Measurements from ENCODE around the gene COLEC12. TPM values are rescaled to one million over a fixed set of nuclear protein-coding genes. Genes with fewer than 3 reads are reported as not detected.

The COLEC12 gene
- total and polyA plus RNA-seq, 2 experiments from 2014 or later = 61.1 to 69.0 TPM

- H3K27me3 ChIP-seq = no peaks in the 10 kb centered on the region
- peaks cover 15% of the 10 kb centered on the region for H3K4me1 ChIP-seq (ENCODE audit: low read depth)
- H3K27ac ChIP-seq = no peak overlapping the region
- H3K4me3 ChIP-seq = no peak overlapping the region
- H3K36me3 ChIP-seq = no peaks in the 10 kb centered on the region
- DNase-seq (ENCODE audit: low read depth in 1 of 2, low spot score in 1 of 2) = no peak
- TF ChIP-seq, protein P1, sequence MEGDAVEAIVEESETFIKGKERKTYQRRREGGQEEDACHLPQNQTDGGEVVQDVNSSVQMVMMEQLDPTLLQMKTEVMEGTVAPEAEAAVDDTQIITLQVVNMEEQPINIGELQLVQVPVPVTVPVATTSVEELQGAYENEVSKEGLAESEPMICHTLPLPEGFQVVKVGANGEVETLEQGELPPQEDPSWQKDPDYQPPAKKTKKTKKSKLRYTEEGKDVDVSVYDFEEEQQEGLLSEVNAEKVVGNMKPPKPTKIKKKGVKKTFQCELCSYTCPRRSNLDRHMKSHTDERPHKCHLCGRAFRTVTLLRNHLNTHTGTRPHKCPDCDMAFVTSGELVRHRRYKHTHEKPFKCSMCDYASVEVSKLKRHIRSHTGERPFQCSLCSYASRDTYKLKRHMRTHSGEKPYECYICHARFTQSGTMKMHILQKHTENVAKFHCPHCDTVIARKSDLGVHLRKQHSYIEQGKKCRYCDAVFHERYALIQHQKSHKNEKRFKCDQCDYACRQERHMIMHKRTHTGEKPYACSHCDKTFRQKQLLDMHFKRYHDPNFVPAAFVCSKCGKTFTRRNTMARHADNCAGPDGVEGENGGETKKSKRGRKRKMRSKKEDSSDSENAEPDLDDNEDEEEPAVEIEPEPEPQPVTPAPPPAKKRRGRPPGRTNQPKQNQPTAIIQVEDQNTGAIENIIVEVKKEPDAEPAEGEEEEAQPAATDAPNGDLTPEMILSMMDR (IDR thresholded peaks at IDR 0.05; ENCODE audit: low read depth, low read length) = no peak
- no peaks in the 10 kb centered on the region for H3K9me3 ChIP-seq (ENCODE audit: low read depth)
These were observed 2.8 kb downstream of the COLEC12 start for GRCh38 chr18:497688-498087.

- Histone ChIP-seq H3K4me3 (no peak overlapping the region), H3K4me1 (ENCODE audit: low read depth) (peaks cover 21% of the 10 kb centered on the region), H3K27ac (peak overlapping the region; percentile 60), H3K9me3 (ENCODE audit: low read depth) (no peaks in the 10 kb centered on the region), H3K36me3 (no peaks in the 10 kb centered on the region), H3K27me3 (no peaks in the 10 kb centered on the region)
- DNase-seq (ENCODE audit: low read depth in 1 of 2, low spot score in 1 of 2) = no peak
- TF ChIP-seq, protein P1 (IDR thresholded peaks at IDR 0.05; ENCODE audit: low read depth, low read length) = no peak
These were observed 5.0 kb downstream of the COLEC12 start for GRCh38 chr18:495452-495851.

GRCh38 chr18:495017-495416 is 5.5 kb downstream of the COLEC12 start:
- TF ChIP-seq, protein P1 (IDR thresholded peaks at IDR 0.05; ENCODE audit: low read depth, low read length) = no peak
- no peaks in the 10 kb centered on the region for H3K36me3 ChIP-seq
- H3K4me3 ChIP-seq = no peak overlapping the region
- H3K27ac ChIP-seq = peak overlapping the region; percentile 60
- peaks cover 25% of the 10 kb centered on the region for H3K4me1 ChIP-seq (ENCODE audit: low read depth)
- no peaks in the 10 kb centered on the region for H3K27me3 ChIP-seq
- no peak for DNase-seq (ENCODE audit: low read depth in 1 of 2, low spot score in 1 of 2)
- H3K9me3 ChIP-seq (ENCODE audit: low read depth) = no peaks in the 10 kb centered on the region

DNA sequence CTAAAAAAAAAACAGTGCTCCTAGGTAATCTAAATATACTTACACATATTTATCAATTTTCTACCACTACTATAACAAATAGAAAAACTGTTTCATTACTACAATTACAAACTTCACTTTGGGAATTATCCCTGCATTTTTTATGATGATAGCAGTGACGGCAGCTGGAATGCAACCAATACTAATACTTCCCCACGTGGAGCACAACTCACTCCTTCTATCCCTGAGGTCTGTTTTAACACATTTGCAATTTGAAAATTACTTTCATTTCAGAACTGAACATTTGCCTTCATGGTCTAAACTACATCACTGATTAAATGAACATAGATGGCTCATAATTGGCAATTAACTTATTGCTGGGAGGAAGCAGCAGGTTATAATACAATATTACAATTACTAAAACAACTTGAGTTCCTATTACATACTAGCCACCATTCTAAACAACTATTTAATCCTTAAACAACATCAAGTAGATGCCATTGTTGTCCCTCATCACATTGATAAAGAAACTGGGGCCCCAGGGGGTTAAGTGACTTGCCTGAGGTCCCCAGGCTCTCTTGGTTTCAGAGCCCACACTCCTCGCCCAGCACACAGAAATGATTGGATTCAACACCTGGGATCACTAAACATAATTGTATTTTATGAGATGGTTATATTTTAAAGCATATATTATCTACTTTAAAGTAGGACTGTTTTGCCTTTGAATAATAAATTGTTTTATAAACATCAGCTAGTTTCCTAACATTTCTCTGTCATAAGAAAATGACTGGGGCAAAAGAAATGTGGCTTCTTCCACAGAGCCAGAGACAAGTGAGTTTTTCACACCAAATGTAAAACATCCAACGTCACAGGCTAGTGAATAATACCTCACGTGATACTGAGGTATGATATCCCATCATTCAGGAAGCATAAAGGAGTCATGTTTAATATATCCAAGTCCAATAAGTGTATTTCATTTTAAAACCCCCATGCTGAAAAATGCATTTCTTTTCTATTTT is 6.2 kb downstream of the COLEC12 start:
- peak in 1 of 2 donors; percentile 79 for DNase-seq (ENCODE audit: low read depth in 1 of 2, low spot score in 1 of 2)
- Histone ChIP-seq H3K9me3 (ENCODE audit: low read depth) (no peaks in the 10 kb centered on the region), H3K4me3 (no peak overlapping the region), H3K27ac (no peak overlapping the region), H3K27me3 (no peaks in the 10 kb centered on the region), H3K4me1 (ENCODE audit: low read depth) (peaks cover 33% of the 10 kb centered on the region), H3K36me3 (no peaks in the 10 kb centered on the region)
- TF ChIP-seq, protein P1 (IDR thresholded peaks at IDR 0.05; ENCODE audit: low read depth, low read length) = no peak

GRCh38 chr18:492451-492850 is 8.1 kb downstream of the COLEC12 start:
- peak in 1 of 2 donors; percentile 50 for DNase-seq (ENCODE audit: low read depth in 1 of 2, low spot score in 1 of 2)
- Histone ChIP-seq H3K4me3 (no peak overlapping the region), H3K4me1 (ENCODE audit: low read depth) (peaks cover 35% of the 10 kb centered on the region), H3K27ac (no peak overlapping the region), H3K27me3 (no peaks in the 10 kb centered on the region), H3K9me3 (ENCODE audit: low read depth) (no peaks in the 10 kb centered on the region), H3K36me3 (no peaks in the 10 kb centered on the region)
- TF ChIP-seq, protein P1 (IDR thresholded peaks at IDR 0.05; ENCODE audit: low read depth, low read length) = no peak
